A549 (cell line): ENCODE results near the gene MEI4.
"Not testable (repeated sequence)": the region's sequence is repeated elsewhere in the genome, so short reads cannot be mapped to it uniquely, and the experiment has no call there.

Experiments used
- CBX8 ChIP-seq: fragments of 200-600 bp; sonication (generic); IDR thresholded peaks from 2 replicates; pipeline ENCODE4 v1.6.1; 2016
- EP300 ChIP-seq, 2 experiments: fragments of >200 bp; sonication (Bioruptor Twin); formaldehyde crosslinking; IDR thresholded peaks; 2 replicates in 1 of 2; 3 replicates in 1 of 2; pipeline ENCODE4 v1.6.1; 2016 to 2017
- FOXS1 ChIP-seq: fragments of 250-450 bp; sonication (Bioruptor Pico); IDR thresholded peaks from 2 replicates; pipeline ENCODE4 v1.5.0; 2020; ENCODE audit warnings: mild to moderate bottlenecking, moderate library complexity
- MAFK ChIP-seq: fragments of 450-650 bp; IDR thresholded peaks from 2 replicates; pipeline ENCODE4 v1.6.1; 2014; ENCODE audit not compliant: partially characterized antibody
- MAX ChIP-seq: IDR thresholded peaks from 2 replicates; pipeline ENCODE4 v1.6.1; 2012
- MYC ChIP-seq: IDR thresholded peaks from 2 replicates; pipeline ENCODE4 v1.6.1; 2012; ENCODE audit warnings: mild to moderate bottlenecking, inconsistent platforms, low read length, improper control_type of control experiment, borderline replicate concordance
- NR3C1 ChIP-seq: fragments of >200 bp; sonication (Bioruptor Twin); formaldehyde crosslinking; IDR thresholded peaks from 3 replicates; pipeline ENCODE4 v1.6.1; 2017
- POLR2A ChIP-seq: IDR thresholded peaks from 2 replicates; pipeline ENCODE4 v1.6.1; 2012; ENCODE audit warnings: mild to moderate bottlenecking, low read length
- RFX5 ChIP-seq: fragments of 450-650 bp; IDR thresholded peaks from 2 replicates; pipeline ENCODE4 v1.7.1; 2014; ENCODE audit warnings: antibody characterized with exemption, mild to moderate bottlenecking, moderate library complexity
- TP53 ChIP-seq: fragments of 250-450 bp; sonication (Bioruptor Pico); IDR thresholded peaks from 2 replicates; pipeline ENCODE4 v1.5.0; 2021; ENCODE audit warnings: mild to moderate bottlenecking, moderate library complexity
- TF ChIP-seq, protein P1 (sequence below): fragments of 150-350 bp; IDR thresholded peaks from 2 replicates; pipeline ENCODE4 v1.6.1; 2014; ENCODE audit warnings: low read depth, mild to moderate bottlenecking, low read length
- TF ChIP-seq, protein P2 (sequence below): fragments of >200 bp; sonication (Bioruptor Twin); formaldehyde crosslinking; IDR thresholded peaks from 3 replicates; pipeline ENCODE4 v1.5.1; 2016

- TF ChIP-seq EP300 (IDR thresholded peaks at IDR 0.05); MAX; CBX8; NR3C1; TP53 (CRISPR knock-in tag); MYC; MAFK; RFX5; FOXS1; POLR2A: not testable (repeated sequence)
- TF ChIP-seq, protein P1, sequence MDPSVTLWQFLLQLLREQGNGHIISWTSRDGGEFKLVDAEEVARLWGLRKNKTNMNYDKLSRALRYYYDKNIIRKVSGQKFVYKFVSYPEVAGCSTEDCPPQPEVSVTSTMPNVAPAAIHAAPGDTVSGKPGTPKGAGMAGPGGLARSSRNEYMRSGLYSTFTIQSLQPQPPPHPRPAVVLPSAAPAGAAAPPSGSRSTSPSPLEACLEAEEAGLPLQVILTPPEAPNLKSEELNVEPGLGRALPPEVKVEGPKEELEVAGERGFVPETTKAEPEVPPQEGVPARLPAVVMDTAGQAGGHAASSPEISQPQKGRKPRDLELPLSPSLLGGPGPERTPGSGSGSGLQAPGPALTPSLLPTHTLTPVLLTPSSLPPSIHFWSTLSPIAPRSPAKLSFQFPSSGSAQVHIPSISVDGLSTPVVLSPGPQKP = not testable (repeated sequence)
- TF ChIP-seq, protein P2, sequence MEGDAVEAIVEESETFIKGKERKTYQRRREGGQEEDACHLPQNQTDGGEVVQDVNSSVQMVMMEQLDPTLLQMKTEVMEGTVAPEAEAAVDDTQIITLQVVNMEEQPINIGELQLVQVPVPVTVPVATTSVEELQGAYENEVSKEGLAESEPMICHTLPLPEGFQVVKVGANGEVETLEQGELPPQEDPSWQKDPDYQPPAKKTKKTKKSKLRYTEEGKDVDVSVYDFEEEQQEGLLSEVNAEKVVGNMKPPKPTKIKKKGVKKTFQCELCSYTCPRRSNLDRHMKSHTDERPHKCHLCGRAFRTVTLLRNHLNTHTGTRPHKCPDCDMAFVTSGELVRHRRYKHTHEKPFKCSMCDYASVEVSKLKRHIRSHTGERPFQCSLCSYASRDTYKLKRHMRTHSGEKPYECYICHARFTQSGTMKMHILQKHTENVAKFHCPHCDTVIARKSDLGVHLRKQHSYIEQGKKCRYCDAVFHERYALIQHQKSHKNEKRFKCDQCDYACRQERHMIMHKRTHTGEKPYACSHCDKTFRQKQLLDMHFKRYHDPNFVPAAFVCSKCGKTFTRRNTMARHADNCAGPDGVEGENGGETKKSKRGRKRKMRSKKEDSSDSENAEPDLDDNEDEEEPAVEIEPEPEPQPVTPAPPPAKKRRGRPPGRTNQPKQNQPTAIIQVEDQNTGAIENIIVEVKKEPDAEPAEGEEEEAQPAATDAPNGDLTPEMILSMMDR = not testable (repeated sequence)
Measured at GRCh38 chr6:77736010-77736409, 83.2 kb downstream of the MEI4 start.
